Gastroesophageal sphincter (tissue), 3 donors: ENCODE results near the gene CAMSAP1.

Source experiments
- EP300 ChIP-seq: sonication (generic); formaldehyde crosslinking; IDR thresholded peaks from one replicate; pipeline ENCODE4 v1.6.1; 2017; ENCODE audit warnings: antibody characterized with exemption, mild to moderate bottlenecking
- TF ChIP-seq, protein P1 (sequence below), 4 experiments: fragments of 200-600 bp in 2 of 4; fragments of 450-650 bp in 2 of 4; sonication (generic) in 1 of 4; IDR thresholded peaks; one replicate each; pipeline ENCODE4 v1.5.1; 2017 to 2019; ENCODE audit warnings: antibody characterized with exemption in 4 of 4, mild to moderate bottlenecking in 2 of 4, moderate library complexity in 2 of 4

- no peak for TF ChIP-seq EP300
- TF ChIP-seq, protein P1, sequence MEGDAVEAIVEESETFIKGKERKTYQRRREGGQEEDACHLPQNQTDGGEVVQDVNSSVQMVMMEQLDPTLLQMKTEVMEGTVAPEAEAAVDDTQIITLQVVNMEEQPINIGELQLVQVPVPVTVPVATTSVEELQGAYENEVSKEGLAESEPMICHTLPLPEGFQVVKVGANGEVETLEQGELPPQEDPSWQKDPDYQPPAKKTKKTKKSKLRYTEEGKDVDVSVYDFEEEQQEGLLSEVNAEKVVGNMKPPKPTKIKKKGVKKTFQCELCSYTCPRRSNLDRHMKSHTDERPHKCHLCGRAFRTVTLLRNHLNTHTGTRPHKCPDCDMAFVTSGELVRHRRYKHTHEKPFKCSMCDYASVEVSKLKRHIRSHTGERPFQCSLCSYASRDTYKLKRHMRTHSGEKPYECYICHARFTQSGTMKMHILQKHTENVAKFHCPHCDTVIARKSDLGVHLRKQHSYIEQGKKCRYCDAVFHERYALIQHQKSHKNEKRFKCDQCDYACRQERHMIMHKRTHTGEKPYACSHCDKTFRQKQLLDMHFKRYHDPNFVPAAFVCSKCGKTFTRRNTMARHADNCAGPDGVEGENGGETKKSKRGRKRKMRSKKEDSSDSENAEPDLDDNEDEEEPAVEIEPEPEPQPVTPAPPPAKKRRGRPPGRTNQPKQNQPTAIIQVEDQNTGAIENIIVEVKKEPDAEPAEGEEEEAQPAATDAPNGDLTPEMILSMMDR (IDR thresholded peaks at IDR 0.05), result no peak
Observed at GRCh38 chr9:135796784-135797485, 110.4 kb downstream of the CAMSAP1 start.
